HCT116 (cell line): ENCODE measurements around the gene CCDC197. TPM values are rescaled to one million over a fixed set of nuclear protein-coding genes. Genes with fewer than 3 reads are reported as not detected.

Experiments
- ATAC-seq: fragments of 200-7000 bp; cut with Tn5 transposase; 2 replicates; pipeline ENCODE4 v1.9.1; 2020; ENCODE audit warnings: mild to moderate bottlenecking, moderate library complexity
- BruUV-seq: library from RNA; stranded (reverse); fragments of 400-500 nt; replicated peaks from 2 replicates; lab custom pipeline; 2021; lab: Mats Ljungman, UMichigan
- CTCF ChIA-PET: fragments of 300-600 bp; sonication (Branson Sonifier 250); formaldehyde crosslinking; loops from one replicate; lab custom pipeline; 2021; ENCODE audit warnings: antibody characterized with exemption; lab: Charles Lee
- POLR2A ChIA-PET: fragments of 300-600, 350-600 bp; sonication (Branson Sonifier 250); formaldehyde crosslinking; loops from one replicate; lab custom pipeline; 2021; ENCODE audit warnings: antibody characterized with exemption; lab: Charles Lee
- RAD21 ChIA-PET, 2 experiments: fragments of 300-600 bp; sonication (Branson Sonifier 250); formaldehyde crosslinking; loops; one replicate each; lab custom pipeline; 2023; ENCODE audit warnings: low total read pairs in 2 of 2; ENCODE audit not compliant: uncharacterized antibody in 2 of 2, unreplicated experiment in 2 of 2, low non-redundant PET in 1 of 2; lab: Charles Lee
- DNase-seq: peaks from one replicate; pipeline ENCODE4 v3.0.0-alpha.2; 2010; ENCODE audit warnings: low read depth, low spot score
- H2AFZ ChIP-seq: fragments of 200-600 bp; shearing (Covaris generic), sonication (generic); 2 replicates; pipeline ENCODE4 v1.6.1; 2017; ENCODE audit warnings: low read depth, mixed run types, mixed read lengths, antibody characterized with exemption, low read length; ENCODE audit not compliant: poor library complexity, severe bottlenecking
- H3K27ac ChIP-seq: 2 replicates; pipeline ENCODE4 v1.5.1; 2012; ENCODE audit warnings: low read depth, low read length
- H3K27me3 ChIP-seq: fragments of 200-600 bp; sonication (generic); 2 replicates; pipeline ENCODE4 v1.6.1; 2016; ENCODE audit warnings: mixed run types, low read length, mixed read lengths; ENCODE audit not compliant: insufficient read depth
- H3K36me3 ChIP-seq, 2 experiments: fragments of 200-500 bp in 1 of 2; fragments of 200-600 bp in 1 of 2; sonication (Bioruptor generic) in 1 of 2; sonication (generic) in 1 of 2; 2 replicates each; pipeline versions ENCODE4 v1.5.1 to v1.6.1; 2014 to 2016; ENCODE audit warnings: low read length in 2 of 2, inconsistent platforms in 1 of 2, mixed read lengths in 1 of 2, mixed run types in 1 of 2; ENCODE audit not compliant: insufficient read depth in 2 of 2, control insufficient read depth in 1 of 2
- H3K4me1 ChIP-seq, 2 experiments: fragments of 200-600 bp in 1 of 2; sonication (generic) in 1 of 2; 2 replicates each; pipeline versions ENCODE4 v1.5.1 to v1.6.1; 2012 to 2017; ENCODE audit warnings: low read length in 2 of 2, inconsistent platforms in 1 of 2, mild to moderate bottlenecking in 1 of 2, mixed read lengths in 1 of 2, mixed run types in 1 of 2, moderate library complexity in 1 of 2; ENCODE audit not compliant: insufficient read depth in 2 of 2, control insufficient read depth in 1 of 2
- H3K4me2 ChIP-seq: fragments of 200-600 bp; sonication (generic); 2 replicates; pipeline ENCODE4 v1.6.1; 2017; ENCODE audit warnings: mixed run types, low read length, mixed read lengths
- H3K4me3 ChIP-seq, 2 experiments: fragments of 200-600 bp in 1 of 2; sonication (generic) in 1 of 2; replicated peaks in 1 of 2; 2 replicates each; pipeline ENCODE4 v1.5.1; 2011 to 2016; ENCODE audit warnings: low read length in 2 of 2, control low read depth in 1 of 2, low read depth in 1 of 2, mild to moderate bottlenecking in 1 of 2, mixed read lengths in 1 of 2, mixed run types in 1 of 2
- H3K79me2 ChIP-seq: fragments of 200-600 bp; sonication (generic); 2 replicates; pipeline ENCODE4 v1.6.1; 2017; ENCODE audit warnings: mild to moderate bottlenecking, mixed run types, low read length, moderate library complexity, mixed read lengths; ENCODE audit not compliant: insufficient read depth
- H3K9ac ChIP-seq: fragments of 200-600 bp; sonication (generic); 2 replicates; pipeline ENCODE4 v1.6.1; 2016; ENCODE audit warnings: low read length, mixed read lengths
- H3K9me2 ChIP-seq: fragments of 200-600 bp; sonication (generic), shearing (Covaris generic); 2 replicates; pipeline ENCODE4 v1.6.1; 2017; ENCODE audit warnings: mixed run types, mild to moderate bottlenecking, moderate library complexity; ENCODE audit not compliant: insufficient read depth
- H3K9me3 ChIP-seq, 2 experiments: fragments of 200-500 bp in 1 of 2; fragments of 200-600 bp in 1 of 2; sonication (Bioruptor generic) in 1 of 2; sonication (generic) in 1 of 2; 2 replicates each; pipeline ENCODE4 v1.6.1; 2014 to 2017; ENCODE audit warnings: low read length in 2 of 2, mixed read lengths in 2 of 2, inconsistent platforms in 1 of 2, low read depth in 1 of 2, mild to moderate bottlenecking in 1 of 2, mixed run types in 1 of 2, moderate library complexity in 1 of 2; ENCODE audit not compliant: control insufficient read depth in 1 of 2, insufficient read depth in 1 of 2
- H4K20me1 ChIP-seq: fragments of 200-600 bp; sonication (generic), shearing (Covaris generic); 2 replicates; pipeline ENCODE4 v1.6.1; 2017; ENCODE audit warnings: mixed run types, mild to moderate bottlenecking, moderate library complexity; ENCODE audit not compliant: insufficient read depth
- CBX3 ChIP-seq: IDR thresholded peaks from 2 replicates; pipeline ENCODE4 v1.6.1; 2012; ENCODE audit warnings: low read depth
- CEBPB ChIP-seq: IDR thresholded peaks from 2 replicates; pipeline ENCODE4 v1.6.1; 2012; ENCODE audit warnings: low read depth
- EGR1 ChIP-seq: IDR thresholded peaks from 2 replicates; pipeline ENCODE4 v1.6.1; 2012; ENCODE audit warnings: low read depth
- ELF1 ChIP-seq: IDR thresholded peaks from 2 replicates; pipeline ENCODE4 v1.6.1; 2012; ENCODE audit warnings: low read depth, borderline replicate concordance
- JUND ChIP-seq: IDR thresholded peaks from 2 replicates; pipeline ENCODE4 v1.6.1; 2012
- RAD21 ChIP-seq: IDR thresholded peaks from 2 replicates; pipeline ENCODE4 v1.6.1; 2012; ENCODE audit warnings: low read depth, mild to moderate bottlenecking
- SP1 ChIP-seq: IDR thresholded peaks from 2 replicates; pipeline ENCODE4 v1.6.1; 2012; ENCODE audit warnings: low read depth
- SRF ChIP-seq: IDR thresholded peaks from 2 replicates; pipeline ENCODE4 v1.6.1; 2012; ENCODE audit warnings: low read depth
- TCF7L2 ChIP-seq: IDR thresholded peaks from 2 replicates; pipeline ENCODE4 v1.7.0; 2011; ENCODE audit warnings: borderline replicate concordance, inconsistent platforms; ENCODE audit not compliant: insufficient read depth, insufficient read length; ENCODE audit errors: extremely low read depth
- YY1 ChIP-seq: IDR thresholded peaks from 2 replicates; pipeline ENCODE4 v1.6.1; 2011; ENCODE audit warnings: low read length, low read depth, moderate library complexity, mild to moderate bottlenecking; ENCODE audit not compliant: insufficient replicate concordance; ENCODE audit errors: extremely low read depth
- ZFX ChIP-seq: fragments of 450-650 bp; IDR thresholded peaks from 2 replicates; pipeline ENCODE4 v1.6.1; 2017
- ZNF274 ChIP-seq: fragments of 200-500 bp; sonication (Bioruptor generic); IDR thresholded peaks from 2 replicates; pipeline ENCODE4 v1.6.1; 2014; ENCODE audit warnings: mild to moderate bottlenecking, low read depth, low read length, inconsistent platforms
- intact Hi-C: fragments of 100-400 bp; cut with micrococcal nuclease; formaldehyde crosslinking; loops from 2 replicates; pipeline ENCODE4 v1.10.0; 2022
- total RNA-seq: library from RNA; stranded (reverse); gene quantifications from one replicate; pipeline ENCODE4 v1.2.1, GENCODE V29; 2021; ENCODE audit not compliant: unreplicated experiment
- TF ChIP-seq, protein P1 (sequence below): IDR thresholded peaks from 2 replicates; pipeline ENCODE4 v1.6.1; 2012
- TF ChIP-seq, protein P2 (sequence below): IDR thresholded peaks from 2 replicates; pipeline ENCODE4 v1.6.1; 2011; ENCODE audit warnings: mild to moderate bottlenecking, low read length, moderate library complexity; ENCODE audit not compliant: insufficient replicate concordance; ENCODE audit errors: extremely low read depth
- TF ChIP-seq, protein P3 (sequence below): IDR thresholded peaks from 2 replicates; pipeline ENCODE4 v1.6.1; 2012; ENCODE audit warnings: low read depth

Gene CCDC197
- total RNA-seq, 1 experiment from 2014 or later: not detected

DNA sequence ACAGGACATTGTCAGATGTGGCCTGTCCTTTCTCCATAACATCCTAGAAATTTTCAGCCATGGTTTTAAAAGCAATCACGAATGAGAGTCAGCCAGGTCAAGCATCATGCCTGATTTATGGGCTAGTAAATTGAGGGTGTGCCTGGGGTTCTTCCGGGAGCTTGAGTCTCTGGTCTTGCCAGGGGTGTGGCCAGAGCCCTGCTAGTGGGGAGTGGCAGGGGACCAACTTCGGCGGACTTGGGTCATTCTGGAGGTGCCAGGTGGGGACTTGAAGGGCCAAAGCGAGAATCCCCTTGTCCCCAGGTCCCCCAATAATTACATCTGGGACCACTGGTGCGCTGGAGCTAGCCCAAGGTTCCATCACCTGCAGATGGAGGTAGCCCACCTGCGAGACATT lies 34.8 kb downstream of the CCDC197 start:
- Histone ChIP-seq H3K9me2 (no peaks in the 10 kb centered on the region), H3K4me1 (peaks cover 31 to 50% of the 10 kb centered on the region in 2 experiments), H3K9ac (no peak overlapping the region), H3K9me3 (peaks cover 0 to 4% of the 10 kb centered on the region in 2 experiments; a peak in 1 of 4 replicates), H2AFZ (no peak overlapping the region), H3K4me3 (no peak overlapping the region), H3K4me2 (no peak overlapping the region), H4K20me1 (no peaks in the 10 kb centered on the region), H3K36me3 (no peaks in the 10 kb centered on the region), H3K27ac (no peak overlapping the region), H3K27me3 (no peaks in the 10 kb centered on the region), H3K79me2 (no peaks in the 10 kb centered on the region; the same call in 1 of the 2 replicates)
- BruUV-seq: no TSS peak
- CTCF ChIA-PET: no interaction called here
- no peak for ATAC-seq
- DNase-seq: no peak
- intact Hi-C loops: no loop called here
- POLR2A ChIA-PET: no interaction called here
- RAD21 ChIA-PET: no interaction called here
- TF ChIP-seq ZNF274: no peak
- no peak for TF ChIP-seq EGR1
- TF ChIP-seq JUND: no peak
- TF ChIP-seq, protein P1, sequence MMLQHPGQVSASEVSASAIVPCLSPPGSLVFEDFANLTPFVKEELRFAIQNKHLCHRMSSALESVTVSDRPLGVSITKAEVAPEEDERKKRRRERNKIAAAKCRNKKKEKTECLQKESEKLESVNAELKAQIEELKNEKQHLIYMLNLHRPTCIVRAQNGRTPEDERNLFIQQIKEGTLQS: no peak
- TF ChIP-seq SRF: no peak
- TF ChIP-seq, protein P2, sequence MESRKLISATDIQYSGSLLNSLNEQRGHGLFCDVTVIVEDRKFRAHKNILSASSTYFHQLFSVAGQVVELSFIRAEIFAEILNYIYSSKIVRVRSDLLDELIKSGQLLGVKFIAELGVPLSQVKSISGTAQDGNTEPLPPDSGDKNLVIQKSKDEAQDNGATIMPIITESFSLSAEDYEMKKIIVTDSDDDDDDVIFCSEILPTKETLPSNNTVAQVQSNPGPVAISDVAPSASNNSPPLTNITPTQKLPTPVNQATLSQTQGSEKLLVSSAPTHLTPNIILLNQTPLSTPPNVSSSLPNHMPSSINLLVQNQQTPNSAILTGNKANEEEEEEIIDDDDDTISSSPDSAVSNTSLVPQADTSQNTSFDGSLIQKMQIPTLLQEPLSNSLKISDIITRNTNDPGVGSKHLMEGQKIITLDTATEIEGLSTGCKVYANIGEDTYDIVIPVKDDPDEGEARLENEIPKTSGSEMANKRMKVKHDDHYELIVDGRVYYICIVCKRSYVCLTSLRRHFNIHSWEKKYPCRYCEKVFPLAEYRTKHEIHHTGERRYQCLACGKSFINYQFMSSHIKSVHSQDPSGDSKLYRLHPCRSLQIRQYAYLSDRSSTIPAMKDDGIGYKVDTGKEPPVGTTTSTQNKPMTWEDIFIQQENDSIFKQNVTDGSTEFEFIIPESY: no peak

DNA sequence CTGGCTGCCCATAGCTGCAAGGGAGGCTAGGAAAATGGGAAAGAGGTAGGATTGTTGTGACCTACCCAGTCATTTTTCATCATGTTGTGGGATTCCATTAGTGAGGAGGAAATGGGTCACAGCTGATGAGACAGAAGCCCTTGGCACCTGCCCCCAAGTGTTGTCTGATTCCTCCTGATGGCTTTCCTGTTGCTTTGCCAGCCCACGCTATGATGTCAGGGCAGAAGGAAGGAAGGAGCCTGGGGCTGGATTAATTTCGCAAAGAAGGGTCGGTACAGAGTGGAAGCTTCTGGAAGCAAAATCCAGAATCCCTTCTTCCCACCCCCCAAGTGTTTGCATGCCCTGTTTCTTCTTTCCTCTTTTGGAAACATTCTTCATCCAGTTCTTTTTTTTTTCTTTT lies 37.8 kb downstream of the CCDC197 start:
- Histone ChIP-seq H3K36me3 (no peaks in the 10 kb centered on the region), H2AFZ (no peak overlapping the region), H4K20me1 (no peaks in the 10 kb centered on the region), H3K9me3 (peaks cover 0 to 4% of the 10 kb centered on the region in 2 experiments; a peak in 1 of 4 replicates), H3K9ac (no peak overlapping the region), H3K79me2 (no peaks in the 10 kb centered on the region), H3K4me2 (no peak overlapping the region), H3K4me1 (peaks cover 3 to 20% of the 10 kb centered on the region in 2 experiments; a peak in 3 of 4 replicates), H3K9me2 (no peaks in the 10 kb centered on the region), H3K27ac (no peak overlapping the region), H3K27me3 (no peaks in the 10 kb centered on the region), H3K4me3 (no peak overlapping the region)
- BruUV-seq: no TSS peak
- ChIA-PET RAD21 (no interaction called here), POLR2A (no interaction called here), CTCF (interaction anchor here (0.8 to 2.8 kb wide), 4 partner anchors 7 to 842 kb away, joined by 3 to 19 read pairs (median 14); no protein-coding TSS in a partner anchor)
- ATAC-seq (no peak), DNase-seq (no peak)
- intact Hi-C loops: no loop called here
- TF ChIP-seq ZFX: no peak
- no peak for TF ChIP-seq TCF7L2
- TF ChIP-seq, protein P1: no peak
- no peak for TF ChIP-seq CBX3
- TF ChIP-seq, protein P3, sequence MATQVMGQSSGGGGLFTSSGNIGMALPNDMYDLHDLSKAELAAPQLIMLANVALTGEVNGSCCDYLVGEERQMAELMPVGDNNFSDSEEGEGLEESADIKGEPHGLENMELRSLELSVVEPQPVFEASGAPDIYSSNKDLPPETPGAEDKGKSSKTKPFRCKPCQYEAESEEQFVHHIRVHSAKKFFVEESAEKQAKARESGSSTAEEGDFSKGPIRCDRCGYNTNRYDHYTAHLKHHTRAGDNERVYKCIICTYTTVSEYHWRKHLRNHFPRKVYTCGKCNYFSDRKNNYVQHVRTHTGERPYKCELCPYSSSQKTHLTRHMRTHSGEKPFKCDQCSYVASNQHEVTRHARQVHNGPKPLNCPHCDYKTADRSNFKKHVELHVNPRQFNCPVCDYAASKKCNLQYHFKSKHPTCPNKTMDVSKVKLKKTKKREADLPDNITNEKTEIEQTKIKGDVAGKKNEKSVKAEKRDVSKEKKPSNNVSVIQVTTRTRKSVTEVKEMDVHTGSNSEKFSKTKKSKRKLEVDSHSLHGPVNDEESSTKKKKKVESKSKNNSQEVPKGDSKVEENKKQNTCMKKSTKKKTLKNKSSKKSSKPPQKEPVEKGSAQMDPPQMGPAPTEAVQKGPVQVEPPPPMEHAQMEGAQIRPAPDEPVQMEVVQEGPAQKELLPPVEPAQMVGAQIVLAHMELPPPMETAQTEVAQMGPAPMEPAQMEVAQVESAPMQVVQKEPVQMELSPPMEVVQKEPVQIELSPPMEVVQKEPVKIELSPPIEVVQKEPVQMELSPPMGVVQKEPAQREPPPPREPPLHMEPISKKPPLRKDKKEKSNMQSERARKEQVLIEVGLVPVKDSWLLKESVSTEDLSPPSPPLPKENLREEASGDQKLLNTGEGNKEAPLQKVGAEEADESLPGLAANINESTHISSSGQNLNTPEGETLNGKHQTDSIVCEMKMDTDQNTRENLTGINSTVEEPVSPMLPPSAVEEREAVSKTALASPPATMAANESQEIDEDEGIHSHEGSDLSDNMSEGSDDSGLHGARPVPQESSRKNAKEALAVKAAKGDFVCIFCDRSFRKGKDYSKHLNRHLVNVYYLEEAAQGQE: no peak
- no peak for TF ChIP-seq RAD21
- no peak for TF ChIP-seq ELF1
- TF ChIP-seq EGR1: no peak
- TF ChIP-seq YY1: no peak
- no peak for TF ChIP-seq ZNF274
- no peak for TF ChIP-seq SP1
- TF ChIP-seq CEBPB: no peak
